Stimulated activated memory B cell treated with anti-CD40 and anti-IgM and Interleukin-4, amounts not matched to agents 10 μg/mL and 1 μg/mL and 100 μg/mL, for 72 hours (primary cell): ENCODE data around the gene SEMA4C.
A peak's percentile ranks its signal among the peaks of the same experiment; 100 is the strongest.

Experiments used
- ATAC-seq: fragments of 150-1000 bp; cut with Tn5 transposase; 2 replicates; pipeline ENCODE4 v1.10.0; 2021
- H3K27ac Mint-ChIP-seq: one replicate; pipeline ENCODE4 v1.8.0; 2022; ENCODE audit warnings: mild to moderate bottlenecking, mixed read lengths
- H3K27me3 Mint-ChIP-seq: one replicate; pipeline ENCODE4 v1.8.0; 2022; ENCODE audit warnings: mixed read lengths
- H3K36me3 Mint-ChIP-seq: one replicate; pipeline ENCODE4 v1.8.0; 2022; ENCODE audit warnings: mixed read lengths
- H3K4me1 Mint-ChIP-seq: one replicate; pipeline ENCODE4 v1.8.0; 2022; ENCODE audit warnings: mixed read lengths
- H3K4me3 Mint-ChIP-seq: one replicate; pipeline ENCODE4 v1.8.0; 2022; ENCODE audit warnings: mild to moderate bottlenecking, moderate library complexity, mixed read lengths
- H3K9me3 Mint-ChIP-seq: one replicate; pipeline ENCODE4 v1.8.0; 2022; ENCODE audit warnings: mixed read lengths

Gene SEMA4C

DNA sequence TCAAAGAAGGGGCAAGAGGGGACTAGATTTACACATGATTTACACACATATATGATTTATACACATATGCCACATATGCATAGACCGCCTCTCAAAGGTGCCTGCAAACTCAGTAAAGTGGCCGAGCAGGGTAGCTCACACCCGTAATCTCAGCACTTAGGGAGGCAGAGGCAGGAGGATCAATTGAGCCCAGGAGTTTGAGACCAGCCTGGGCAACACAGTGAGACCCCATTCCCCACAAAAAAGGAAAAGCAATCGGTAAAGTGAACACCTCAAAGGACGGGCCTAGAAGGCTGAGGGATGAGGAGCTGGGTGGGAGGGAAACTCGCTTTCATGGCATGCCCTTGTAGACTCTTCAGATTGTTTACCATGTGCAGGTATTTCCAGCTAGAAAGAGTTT, 17.2 kb downstream of the SEMA4C start:
- Mint-ChIP-seq H3K9me3 (no peaks in the 10 kb centered on the region), H3K27me3 (no peaks in the 10 kb centered on the region), H3K36me3 (peaks cover 37% of the 10 kb centered on the region), H3K27ac (no peak overlapping the region), H3K4me3 (no peak overlapping the region), H3K4me1 (peaks cover 23% of the 10 kb centered on the region)
- ATAC-seq: no peak

DNA sequence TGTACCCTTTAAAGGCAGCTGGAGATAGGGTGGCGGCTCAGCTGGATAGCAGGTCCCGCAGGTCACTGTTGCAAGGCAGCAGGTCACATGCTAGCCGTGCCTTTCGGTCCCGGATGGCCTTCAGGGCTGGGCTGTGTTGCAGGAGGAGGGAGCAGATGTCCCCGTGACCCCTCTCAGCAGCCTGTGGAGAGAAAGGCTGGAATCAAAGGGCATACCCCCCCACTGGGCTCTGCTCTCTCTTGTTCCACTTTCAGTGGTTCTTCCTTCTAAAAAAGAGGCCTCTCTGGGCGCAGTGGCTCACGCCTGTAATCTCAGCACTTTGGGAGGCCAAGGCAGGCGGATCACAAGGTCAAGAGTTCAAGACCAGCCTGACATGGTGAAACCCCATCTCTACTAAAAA, 21.6 kb downstream of the SEMA4C start:
- no peak overlapping the region for H3K27ac Mint-ChIP-seq
- no peak overlapping the region for H3K4me3 Mint-ChIP-seq
- ATAC-seq: no peak
- H3K36me3 Mint-ChIP-seq: peaks cover 42% of the 10 kb centered on the region
- H3K9me3 Mint-ChIP-seq: no peaks in the 10 kb centered on the region
- H3K27me3 Mint-ChIP-seq: no peaks in the 10 kb centered on the region
- H3K4me1 Mint-ChIP-seq: peaks cover 7% of the 10 kb centered on the region

GRCh38 chr2:96847586-96847985, 22.3 kb downstream of the SEMA4C start:
- Mint-ChIP-seq H3K4me3 (no peak overlapping the region), H3K9me3 (no peaks in the 10 kb centered on the region), H3K4me1 (peaks cover 11% of the 10 kb centered on the region), H3K27me3 (no peaks in the 10 kb centered on the region), H3K27ac (no peak overlapping the region), H3K36me3 (peaks cover 35% of the 10 kb centered on the region)
- no peak for ATAC-seq

GRCh38 chr2:96846825-96847224, 23.1 kb downstream of the SEMA4C start:
- Mint-ChIP-seq H3K27me3 (no peaks in the 10 kb centered on the region), H3K4me3 (no peak overlapping the region), H3K4me1 (peaks cover 17% of the 10 kb centered on the region), H3K36me3 (peaks cover 34% of the 10 kb centered on the region), H3K9me3 (no peaks in the 10 kb centered on the region), H3K27ac (no peak overlapping the region)
- ATAC-seq: no peak

DNA sequence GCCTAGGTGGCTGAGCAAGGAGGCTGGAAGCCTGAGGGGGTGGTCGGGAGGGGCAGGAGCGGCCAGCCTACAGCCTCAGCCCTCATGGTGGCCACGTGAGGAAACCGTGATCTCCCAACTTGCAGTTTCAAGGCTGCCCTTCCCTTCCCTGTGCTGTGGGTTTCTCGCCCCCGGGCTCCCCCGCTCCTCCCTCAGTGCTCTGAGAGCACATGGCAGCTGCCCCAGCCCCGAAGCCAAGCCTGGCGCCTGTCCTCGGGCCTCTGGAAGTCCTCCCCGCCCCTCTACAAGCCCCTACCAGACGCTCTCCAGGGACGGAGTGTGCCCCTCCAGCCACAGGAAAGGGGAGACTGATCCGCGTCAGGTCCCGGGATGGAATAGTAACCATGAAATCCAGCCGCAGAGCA, 25.5 kb downstream of the SEMA4C start:
- Mint-ChIP-seq H3K4me1 (peaks cover 25% of the 10 kb centered on the region), H3K36me3 (peaks cover 24% of the 10 kb centered on the region), H3K4me3 (no peak overlapping the region), H3K27ac (no peak overlapping the region), H3K27me3 (no peaks in the 10 kb centered on the region), H3K9me3 (no peaks in the 10 kb centered on the region)
- ATAC-seq: no peak

GRCh38 chr2:96843538-96844268, 26.2 kb downstream of the SEMA4C start, which contains the start of gene ANKRD23:
ANKRD23 (minus strand) TSS chr2:96844021; CDS start chr2:96843992, 29 bp downstream.
- peaks cover 31% of the 10 kb centered on the region for H3K4me1 Mint-ChIP-seq
- H3K27ac Mint-ChIP-seq: no peak within 1 kb of the TSS
- ATAC-seq: no peak
- no peaks in the 10 kb centered on the region for H3K27me3 Mint-ChIP-seq
- peaks cover 24% of the 10 kb centered on the region for H3K36me3 Mint-ChIP-seq
- no peaks in the 10 kb centered on the region for H3K9me3 Mint-ChIP-seq
- H3K4me3 Mint-ChIP-seq: no peak within 1 kb of the TSS

GRCh38 chr2:96842600-96842999, 27.3 kb downstream of the SEMA4C start:
- peaks cover 31% of the 10 kb centered on the region for H3K4me1 Mint-ChIP-seq
- H3K36me3 Mint-ChIP-seq: peaks cover 17% of the 10 kb centered on the region
- no peak overlapping the region for H3K27ac Mint-ChIP-seq
- no peaks in the 10 kb centered on the region for H3K9me3 Mint-ChIP-seq
- H3K27me3 Mint-ChIP-seq: no peaks in the 10 kb centered on the region
- ATAC-seq: no peak
- H3K4me3 Mint-ChIP-seq: no peak overlapping the region

DNA sequence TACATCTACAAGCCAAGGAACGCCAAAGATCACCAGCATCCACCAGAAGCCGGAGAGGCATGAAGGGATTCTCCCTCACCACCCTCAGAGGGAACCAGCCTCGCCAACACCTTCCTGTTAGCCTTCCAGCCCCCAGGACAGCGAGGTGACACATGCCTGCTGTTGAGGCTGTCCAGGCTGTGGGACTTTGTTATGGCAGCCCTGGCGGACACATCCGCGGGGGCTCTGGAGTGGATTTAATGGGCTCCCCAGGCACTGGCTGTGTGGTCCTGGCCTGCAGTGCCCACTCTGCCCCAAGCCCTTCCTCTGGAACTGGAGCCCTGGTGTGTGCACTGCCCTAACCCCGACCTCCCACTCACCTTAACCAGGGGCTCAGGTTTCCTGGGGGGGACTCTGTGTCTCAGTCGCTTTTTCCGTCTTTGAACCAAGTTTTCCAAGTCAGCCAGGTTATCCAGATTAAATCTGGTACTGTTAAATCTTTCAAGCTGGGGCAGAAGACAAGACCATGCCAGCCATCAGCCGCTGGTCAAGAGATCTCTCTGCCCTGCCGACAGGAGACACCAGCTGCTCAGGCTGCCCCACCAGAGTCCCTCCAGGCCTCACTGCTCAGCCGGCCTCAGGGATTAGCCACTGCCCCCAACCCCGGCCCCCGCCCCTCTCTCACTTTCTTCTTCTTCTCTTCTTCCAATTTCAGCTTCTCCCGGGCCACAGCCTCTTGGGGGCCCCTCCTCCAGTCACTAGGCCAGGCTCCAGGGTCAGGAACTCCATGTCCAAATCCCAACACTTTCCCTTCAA, 28.0 kb downstream of the SEMA4C start:
- Mint-ChIP-seq H3K9me3 (no peaks in the 10 kb centered on the region), H3K4me1 (peaks cover 31% of the 10 kb centered on the region), H3K36me3 (peaks cover 10% of the 10 kb centered on the region), H3K27me3 (no peaks in the 10 kb centered on the region), H3K27ac (no peak overlapping the region), H3K4me3 (no peak overlapping the region)
- no peak for ATAC-seq

DNA sequence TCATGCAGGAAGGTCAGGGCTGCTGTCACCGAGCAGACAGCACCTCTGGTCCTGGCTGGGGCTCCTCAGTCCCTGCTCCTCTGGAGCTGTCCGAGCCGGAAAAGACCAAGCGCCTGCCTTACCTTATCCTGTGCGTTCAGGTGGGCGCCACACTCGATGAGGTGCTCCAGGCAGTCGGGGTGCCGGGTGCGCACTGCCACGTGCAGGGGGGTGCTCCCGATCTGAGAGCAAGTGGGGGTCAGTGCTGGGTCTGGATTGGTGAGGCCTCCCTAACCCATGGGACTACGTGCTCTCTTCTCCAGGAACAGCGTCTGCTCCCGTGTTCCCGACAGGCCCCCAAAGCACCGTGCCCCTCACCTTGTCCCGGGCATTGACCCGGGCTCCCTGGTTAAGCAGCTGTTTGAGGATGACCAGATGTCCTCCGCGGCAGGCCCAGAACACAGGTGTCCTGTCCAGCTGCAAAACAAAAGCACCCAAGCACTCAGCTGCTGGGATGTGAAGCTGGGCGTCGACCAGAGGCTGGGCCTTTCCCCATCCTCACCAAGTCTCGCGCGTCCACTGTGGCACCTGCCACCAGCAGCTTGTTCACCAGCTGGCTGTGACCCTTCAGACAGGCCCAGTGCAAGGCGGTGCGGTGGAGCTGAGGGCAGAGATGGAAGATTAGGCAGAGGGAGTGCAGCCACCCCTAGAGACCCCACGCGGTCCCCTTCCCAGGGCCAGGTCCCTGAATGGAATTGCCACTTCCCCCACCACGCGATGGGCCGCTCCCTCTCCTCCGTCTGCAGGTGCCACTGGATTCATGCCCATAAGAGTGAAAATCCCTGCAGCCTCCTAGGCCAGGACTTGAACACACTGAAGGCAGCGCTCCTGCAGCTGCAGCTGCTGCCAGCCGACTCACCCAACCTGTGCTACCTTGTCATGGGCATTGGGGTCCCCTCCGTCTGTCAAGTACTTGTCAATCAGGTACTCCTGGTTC, 29.7 kb downstream of the SEMA4C start:
- H3K4me3 Mint-ChIP-seq: peak overlapping the region; percentile 49

DNA sequence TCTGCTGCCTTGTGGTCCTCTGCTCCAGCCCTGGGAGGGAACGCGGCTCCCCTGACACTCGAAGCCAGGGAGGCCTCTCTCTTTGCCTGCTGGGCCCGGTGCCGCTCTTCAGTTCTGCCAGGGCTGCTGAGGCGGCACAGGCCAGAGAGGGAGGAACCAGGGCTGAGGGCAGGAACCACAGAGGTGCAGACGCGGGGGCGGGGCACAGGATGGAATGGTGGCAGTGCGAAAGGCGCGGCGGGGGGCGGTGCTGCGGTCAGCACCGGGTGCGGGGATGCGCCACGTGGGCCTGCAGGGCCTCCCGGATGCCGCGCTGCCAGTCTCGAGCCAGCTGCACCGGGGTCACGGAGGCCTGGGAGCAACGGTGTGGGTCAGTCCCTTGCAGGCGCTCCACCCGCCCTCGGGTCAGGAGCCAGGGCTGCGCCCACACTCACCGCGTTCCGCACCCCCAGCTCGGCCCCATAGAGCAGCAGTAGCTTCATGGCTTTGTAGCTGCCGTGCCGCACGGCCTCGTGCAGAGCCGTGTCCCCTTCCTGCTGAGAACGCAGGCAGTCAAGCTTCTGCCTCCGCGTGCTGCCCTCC, 30.5 kb downstream of the SEMA4C start:
- peaks cover 31% of the 10 kb centered on the region for H3K4me1 Mint-ChIP-seq
- H3K27me3 Mint-ChIP-seq: no peaks in the 10 kb centered on the region
- H3K9me3 Mint-ChIP-seq: no peaks in the 10 kb centered on the region
- peak overlapping the region; percentile 49 for H3K4me3 Mint-ChIP-seq
- ATAC-seq: peak; percentile 99
- H3K27ac Mint-ChIP-seq: peak overlapping the region; percentile 61
- H3K36me3 Mint-ChIP-seq: peaks cover 19% of the 10 kb centered on the region

More for the DNA sequence above, 29.7 kb downstream of the SEMA4C start:
- ATAC-seq: no peak
- Mint-ChIP-seq H3K4me1 (peaks cover 31% of the 10 kb centered on the region), H3K27me3 (no peaks in the 10 kb centered on the region), H3K9me3 (no peaks in the 10 kb centered on the region), H3K36me3 (peaks cover 15% of the 10 kb centered on the region), H3K27ac (peak overlapping the region; percentile 61)

- Mint-ChIP-seq H3K4me3 (peak overlapping the region; percentile 49), H3K27ac (peak overlapping the region; percentile 61)
Observed at GRCh38 chr2:96838345-96839292, 31.3 kb downstream of the SEMA4C start.

DNA sequence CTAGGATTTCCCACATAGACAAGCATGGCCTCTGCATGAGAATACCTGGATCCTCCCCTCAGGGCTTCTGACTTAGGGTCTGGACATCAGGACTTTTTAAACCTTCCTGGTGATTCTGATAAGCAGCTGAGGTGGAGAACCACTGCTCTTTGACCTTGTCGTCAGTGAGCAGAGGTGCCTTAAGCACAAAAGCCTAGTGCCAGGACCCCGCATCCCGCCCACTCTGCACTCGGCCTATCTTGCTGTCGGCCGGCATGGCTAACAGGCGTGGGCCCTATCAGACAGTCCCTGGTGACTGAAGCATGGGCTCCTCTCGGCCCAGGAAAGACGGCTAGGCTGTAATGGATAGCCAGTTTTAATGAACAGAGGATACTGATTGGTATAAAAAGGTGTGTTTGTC, 32.3 kb downstream of the SEMA4C start:
- ATAC-seq: no peak
- Mint-ChIP-seq H3K27ac (no peak overlapping the region), H3K4me3 (no peak overlapping the region), H3K9me3 (no peaks in the 10 kb centered on the region), H3K27me3 (no peaks in the 10 kb centered on the region), H3K36me3 (peaks cover 29% of the 10 kb centered on the region), H3K4me1 (peaks cover 30% of the 10 kb centered on the region)

More at GRCh38 chr2:96838345-96839292, 31.3 kb downstream of the SEMA4C start:
- no peaks in the 10 kb centered on the region for H3K9me3 Mint-ChIP-seq
- no peaks in the 10 kb centered on the region for H3K27me3 Mint-ChIP-seq
- H3K4me1 Mint-ChIP-seq: peaks cover 27% of the 10 kb centered on the region
- H3K36me3 Mint-ChIP-seq: peaks cover 19% of the 10 kb centered on the region
- peak; percentile 4 for ATAC-seq

DNA sequence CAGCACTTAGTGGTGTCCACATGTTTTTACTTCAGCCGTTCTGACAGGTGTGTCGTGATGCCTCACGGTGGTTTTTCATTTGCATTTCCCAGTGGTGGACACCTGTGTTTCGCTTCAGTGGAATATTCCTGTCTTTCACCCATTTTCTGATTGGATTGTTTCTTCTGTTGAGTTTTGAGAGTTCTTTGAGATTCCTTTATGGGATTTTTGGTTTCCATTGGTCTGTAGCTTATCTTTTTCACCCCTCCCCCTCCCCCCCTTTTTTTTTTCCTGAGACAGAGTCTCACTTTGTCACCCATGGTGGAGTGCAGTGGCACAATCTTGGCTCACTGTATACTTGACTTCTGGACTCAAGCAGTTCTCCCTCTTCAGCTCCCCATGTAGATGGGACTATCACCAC, 34.0 kb downstream of the SEMA4C start:
- peaks cover 26% of the 10 kb centered on the region for H3K4me1 Mint-ChIP-seq
- H3K36me3 Mint-ChIP-seq: peaks cover 37% of the 10 kb centered on the region
- no peaks in the 10 kb centered on the region for H3K27me3 Mint-ChIP-seq
- no peaks in the 10 kb centered on the region for H3K9me3 Mint-ChIP-seq
- no peak overlapping the region for H3K4me3 Mint-ChIP-seq
- ATAC-seq: no peak
- no peak overlapping the region for H3K27ac Mint-ChIP-seq
